PC-3 (cell line): ENCODE data around the gene ST7. TPM values are rescaled to one million over a fixed set of nuclear protein-coding genes. Genes with fewer than 3 reads are reported as not detected.

Experiments
- ATAC-seq: fragments of 200-7000 bp; cut with Tn5 transposase; 2 replicates; pipeline ENCODE4 v1.9.1; 2020; ENCODE audit warnings: mild to moderate bottlenecking, moderate library complexity
- BruUV-seq: library from RNA; stranded (reverse); fragments of 400-500 nt; replicated peaks from 2 replicates; lab custom pipeline; 2021; lab: Mats Ljungman, UMichigan
- CTCF ChIA-PET: fragments of 300-600 bp; sonication (Branson Sonifier 250); formaldehyde crosslinking; loops from one replicate; lab custom pipeline; 2022; ENCODE audit warnings: antibody characterized with exemption; lab: Charles Lee
- POLR2A ChIA-PET: fragments of 300-600 bp; sonication (Branson Sonifier 250); formaldehyde crosslinking; loops from one replicate; lab custom pipeline; 2022; ENCODE audit warnings: antibody characterized with exemption; ENCODE audit not compliant: unreplicated experiment; lab: Charles Lee
- DNase-seq: peaks from one replicate; pipeline ENCODE4 v3.0.0-alpha.2; 2015
- H2AFZ ChIP-seq: fragments of 300-600 bp; sonication (generic); 2 replicates; pipeline ENCODE4 v1.6.0; 2016; ENCODE audit warnings: antibody characterized with exemption, low read length
- H3F3A ChIP-seq: fragments of 300-600 bp; sonication (generic); one replicate; pipeline ENCODE4 v1.6.0; 2017; ENCODE audit warnings: antibody characterized with exemption, low read length, control low read depth, mild to moderate bottlenecking; ENCODE audit not compliant: unreplicated experiment
- H3K27ac ChIP-seq: fragments of 300-600 bp; sonication (generic); 2 replicates; pipeline ENCODE4 v1.5.1; 2016; ENCODE audit warnings: mild to moderate bottlenecking, low read length
- H3K27me3 ChIP-seq: fragments of 300-600 bp; sonication (generic); 2 replicates; pipeline ENCODE4 v1.6.1; 2016; ENCODE audit warnings: low read length, mixed read lengths
- H3K36me3 ChIP-seq: fragments of 300-600 bp; sonication (generic); 2 replicates; pipeline ENCODE4 v1.6.1; 2016; ENCODE audit warnings: low read depth, mixed run types, low read length, mixed read lengths
- H3K4me1 ChIP-seq: fragments of 300-600 bp; sonication (generic); 2 replicates; pipeline ENCODE4 v1.5.1; 2016; ENCODE audit warnings: low read length; ENCODE audit not compliant: insufficient read depth
- H3K4me2 ChIP-seq: fragments of 300-600 bp; sonication (generic); 2 replicates; pipeline ENCODE4 v1.6.0; 2016; ENCODE audit warnings: low read length
- H3K4me3 ChIP-seq: fragments of 300-600 bp; sonication (generic); 2 replicates; pipeline ENCODE4 v1.5.1; 2016; ENCODE audit warnings: mild to moderate bottlenecking, low read length, mixed read lengths
- H3K79me2 ChIP-seq: fragments of 300-600 bp; sonication (generic); 2 replicates; pipeline ENCODE4 v1.6.1; 2017; ENCODE audit warnings: low read length, mixed read lengths
- H3K9ac ChIP-seq: fragments of 300-600 bp; sonication (generic); 2 replicates; pipeline ENCODE4 v1.6.0; 2016; ENCODE audit warnings: mild to moderate bottlenecking, low read length
- H3K9me2 ChIP-seq: fragments of 300-600 bp; sonication (generic); replicated peaks from 2 replicates; pipeline ENCODE4 v1.6.1; 2016; ENCODE audit warnings: mixed run types, low read length, mixed read lengths
- H3K9me3 ChIP-seq: fragments of 300-600 bp; sonication (generic); 2 replicates; pipeline ENCODE4 v1.6.1; 2016; ENCODE audit warnings: low read length, mixed read lengths
- H4K20me1 ChIP-seq: fragments of 300-600 bp; sonication (generic); 2 replicates; pipeline ENCODE4 v1.6.1; 2016; ENCODE audit warnings: low read length, mixed read lengths
- EZH2 ChIP-seq: fragments of 300-600 bp; sonication (generic); IDR thresholded peaks from one replicate; pipeline ENCODE4 v1.6.1; 2017; ENCODE audit warnings: antibody characterized with exemption, mild to moderate bottlenecking, low read length; ENCODE audit not compliant: unreplicated experiment
- EZH2phosphoT487 ChIP-seq: fragments of 300-600 bp; sonication (generic); IDR thresholded peaks from 2 replicates; pipeline ENCODE4 v1.6.1; 2018; ENCODE audit warnings: mild to moderate bottlenecking, antibody characterized with exemption, low read length, borderline replicate concordance
- intact Hi-C: fragments of 100-400 bp; cut with micrococcal nuclease; formaldehyde crosslinking; loops from 2 replicates; pipeline ENCODE4 v1.9.0; 2023
- total RNA-seq: library from RNA; depleted of rRNA; stranded (reverse); fragments of >200 nt; gene quantifications from 2 replicates; pipeline ENCODE4 v1.2.3, GENCODE V29; 2014
- TF ChIP-seq, protein P1 (sequence below): fragments of 300-600 bp; sonication (generic); conservative IDR thresholded peaks from 2 replicates; pipeline ENCODE4 v1.5.1; 2017; ENCODE audit warnings: antibody characterized with exemption, low read depth, mild to moderate bottlenecking, low read length

ST7 gene
- total RNA-seq, 1 experiment from 2014 or later, result 19.7 TPM

DNA sequence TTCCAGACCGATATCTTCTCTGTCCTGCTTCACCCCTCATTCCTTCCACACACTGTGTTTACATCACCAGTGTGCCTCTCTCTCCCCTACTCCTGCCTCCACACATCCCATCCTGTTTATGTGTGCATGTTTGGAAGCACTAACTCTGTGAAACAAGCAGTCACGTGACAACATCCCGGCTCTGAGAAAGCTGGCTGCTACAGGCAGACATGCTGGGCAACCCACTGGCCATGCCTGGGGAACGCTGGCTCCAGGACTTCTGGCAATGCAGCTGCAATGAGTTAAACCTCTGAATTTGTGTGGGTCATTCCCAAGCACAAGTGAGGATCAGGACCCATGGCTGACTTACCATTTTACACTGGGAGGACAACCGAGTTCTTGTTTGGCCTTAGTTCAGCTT is 295.5 kb downstream of the ST7 start:
- Histone ChIP-seq H3K9me3 (no peaks in the 10 kb centered on the region), H3K27me3 (no peaks in the 10 kb centered on the region), H3K27ac (no peak overlapping the region), H3K4me1 (no peaks in the 10 kb centered on the region), H4K20me1 (no peaks in the 10 kb centered on the region), H3K9me2 (no peaks in the 10 kb centered on the region), H3K4me3 (no peak overlapping the region), H3K79me2 (no peaks in the 10 kb centered on the region), H3K36me3 (no peaks in the 10 kb centered on the region), H2AFZ (no peak overlapping the region), H3K9ac (no peak overlapping the region), H3F3A (no peaks in the 10 kb centered on the region), H3K4me2 (no peak overlapping the region)
- ATAC-seq (no peak), DNase-seq (no peak)
- no TSS peak for BruUV-seq
- TF ChIP-seq, protein P1, sequence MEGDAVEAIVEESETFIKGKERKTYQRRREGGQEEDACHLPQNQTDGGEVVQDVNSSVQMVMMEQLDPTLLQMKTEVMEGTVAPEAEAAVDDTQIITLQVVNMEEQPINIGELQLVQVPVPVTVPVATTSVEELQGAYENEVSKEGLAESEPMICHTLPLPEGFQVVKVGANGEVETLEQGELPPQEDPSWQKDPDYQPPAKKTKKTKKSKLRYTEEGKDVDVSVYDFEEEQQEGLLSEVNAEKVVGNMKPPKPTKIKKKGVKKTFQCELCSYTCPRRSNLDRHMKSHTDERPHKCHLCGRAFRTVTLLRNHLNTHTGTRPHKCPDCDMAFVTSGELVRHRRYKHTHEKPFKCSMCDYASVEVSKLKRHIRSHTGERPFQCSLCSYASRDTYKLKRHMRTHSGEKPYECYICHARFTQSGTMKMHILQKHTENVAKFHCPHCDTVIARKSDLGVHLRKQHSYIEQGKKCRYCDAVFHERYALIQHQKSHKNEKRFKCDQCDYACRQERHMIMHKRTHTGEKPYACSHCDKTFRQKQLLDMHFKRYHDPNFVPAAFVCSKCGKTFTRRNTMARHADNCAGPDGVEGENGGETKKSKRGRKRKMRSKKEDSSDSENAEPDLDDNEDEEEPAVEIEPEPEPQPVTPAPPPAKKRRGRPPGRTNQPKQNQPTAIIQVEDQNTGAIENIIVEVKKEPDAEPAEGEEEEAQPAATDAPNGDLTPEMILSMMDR, result no peak
- TF ChIP-seq EZH2phosphoT487 (no peak), EZH2 (no peak)
- ChIA-PET CTCF (no interaction called here), POLR2A (no interaction called here)
- intact Hi-C loops, result no loop called here

DNA sequence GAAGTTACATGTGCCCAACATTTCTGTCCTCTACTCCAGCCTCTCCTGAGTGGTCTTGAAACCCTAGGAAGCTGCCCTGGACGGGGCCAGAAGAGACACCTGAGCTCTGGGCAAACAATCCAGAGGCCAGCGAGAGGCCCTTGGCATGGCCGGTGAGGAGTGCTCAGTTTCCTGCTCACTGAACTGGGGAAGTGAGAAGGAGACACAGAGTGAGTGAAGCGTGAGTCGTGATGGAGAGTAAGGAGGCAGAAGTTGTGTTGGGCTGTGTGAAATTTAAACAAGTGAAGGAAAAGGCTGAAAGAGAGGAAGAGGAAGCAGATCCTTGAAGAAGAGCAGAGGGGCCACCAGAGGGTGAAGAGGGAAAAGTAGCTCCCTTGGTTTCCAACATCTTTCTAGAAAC is 296.4 kb downstream of the ST7 start:
- H3K4me2 ChIP-seq, result no peak overlapping the region
- no peak for ATAC-seq
- H3K4me3 ChIP-seq, result no peak overlapping the region
- H3K9me2 ChIP-seq, result no peaks in the 10 kb centered on the region
- no peak overlapping the region for H2AFZ ChIP-seq
- no peaks in the 10 kb centered on the region for H3K27me3 ChIP-seq
- no peak for DNase-seq
- ChIA-PET CTCF (no interaction called here), POLR2A (no interaction called here)
- no peaks in the 10 kb centered on the region for H4K20me1 ChIP-seq
- no peaks in the 10 kb centered on the region for H3K79me2 ChIP-seq
- TF ChIP-seq, protein P1, result no peak
- TF ChIP-seq EZH2, result no peak
- TF ChIP-seq EZH2phosphoT487, result no peak
- intact Hi-C loops, result no loop called here
- H3K9ac ChIP-seq, result no peak overlapping the region
- no peaks in the 10 kb centered on the region for H3K4me1 ChIP-seq
- no peaks in the 10 kb centered on the region for H3F3A ChIP-seq
- H3K9me3 ChIP-seq, result no peaks in the 10 kb centered on the region
- no TSS peak for BruUV-seq
- H3K36me3 ChIP-seq, result no peaks in the 10 kb centered on the region
- no peak overlapping the region for H3K27ac ChIP-seq

DNA sequence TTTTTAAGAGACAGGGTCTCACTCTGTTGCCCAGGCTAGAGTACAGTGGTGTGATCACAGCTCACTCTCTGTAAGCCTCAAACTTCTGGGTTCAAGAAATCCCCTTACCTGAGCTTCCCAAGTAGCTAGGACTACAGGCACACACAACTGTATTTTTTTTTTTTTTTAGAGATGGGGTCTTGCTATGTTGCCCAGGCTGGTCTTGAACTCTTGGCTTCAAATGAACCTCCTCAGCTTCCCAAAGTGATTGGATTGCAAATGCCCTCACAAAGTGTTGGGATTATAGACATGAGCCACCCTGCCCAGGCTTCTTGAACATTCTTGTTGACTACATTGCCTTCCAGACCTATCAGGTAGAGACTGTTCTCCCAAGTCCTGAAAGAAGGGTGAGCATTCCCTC is 296.9 kb downstream of the ST7 start:
- no peaks in the 10 kb centered on the region for H3K9me2 ChIP-seq
- H4K20me1 ChIP-seq, result no peaks in the 10 kb centered on the region
- no peaks in the 10 kb centered on the region for H3F3A ChIP-seq
- H3K4me3 ChIP-seq, result no peak overlapping the region
- H3K79me2 ChIP-seq, result no peaks in the 10 kb centered on the region
- H3K9me3 ChIP-seq, result no peaks in the 10 kb centered on the region
- H2AFZ ChIP-seq, result no peak overlapping the region
- TF ChIP-seq, protein P1, result no peak
- TF ChIP-seq EZH2 (no peak), EZH2phosphoT487 (no peak)
- no peaks in the 10 kb centered on the region for H3K36me3 ChIP-seq
- BruUV-seq, result no TSS peak
- no peak overlapping the region for H3K9ac ChIP-seq
- ChIA-PET CTCF (no interaction called here), POLR2A (interaction anchor here (0.6 kb wide), 1 partner anchor 151 kb away, joined by 3 read pairs; no protein-coding TSS in a partner anchor)
- H3K27ac ChIP-seq, result no peak overlapping the region
- DNase-seq (no peak), ATAC-seq (no peak)
- H3K4me2 ChIP-seq, result no peak overlapping the region
- no peaks in the 10 kb centered on the region for H3K27me3 ChIP-seq
- H3K4me1 ChIP-seq, result no peaks in the 10 kb centered on the region
- intact Hi-C loops, result no loop called here
